Panc1 (cell line): ENCODE measurements around the gene SERINC3. TPM values are rescaled to one million over a fixed set of nuclear protein-coding genes. Genes with fewer than 3 reads are reported as not detected.

Source experiments
- total RNA-seq: library from RNA; stranded (reverse); gene quantifications from one replicate; pipeline ENCODE4 v1.2.1, GENCODE V29; 2021; ENCODE audit not compliant: unreplicated experiment

The SERINC3 gene
- total RNA-seq, 1 experiment from 2014 or later, result 76.4 TPM

Other genes with a start within 250 kb of the SERINC3 start
- 10.5 TPM for gene FITM2, start 210.9 kb downstream of the SERINC3 start, total RNA-seq
- gene R3HDML, start 185.0 kb downstream of the SERINC3 start, total RNA-seq, result not detected
- gene HNF4A, start 166.4 kb downstream of the SERINC3 start, total RNA-seq, result 0.28 TPM
- 37.4 TPM for gene TTPAL, start 46.2 kb downstream of the SERINC3 start, total RNA-seq
- 66.3 TPM for gene PKIG, start 60.5 kb upstream of the SERINC3 start, total RNA-seq
- gene ADA, start 129.6 kb upstream of the SERINC3 start, total RNA-seq, result 53.8 TPM
- gene CCN5, start 193.3 kb upstream of the SERINC3 start, total RNA-seq, result 15.2 TPM
- gene KCNK15, start 223.8 kb upstream of the SERINC3 start, total RNA-seq, result 7.4 TPM